CD4-positive, alpha-beta memory T cell (primary cell): Measurements from ENCODE around the gene NFKB1. TPM values are rescaled to one million over a fixed set of nuclear protein-coding genes. Genes with fewer than 3 reads are reported as not detected.

Source experiments
- CTCF ChIA-PET: fragments of 350-600 bp; sonication (Branson Sonifier 250); formaldehyde crosslinking; loops from one replicate; lab custom pipeline; 2021; ENCODE audit warnings: inconsistent platforms; ENCODE audit not compliant: partially characterized antibody; lab: Charles Lee
- POLR2A ChIA-PET: fragments of 350-600 bp; sonication (Branson Sonifier 250); formaldehyde crosslinking; loops from one replicate; lab custom pipeline; 2021; ENCODE audit not compliant: partially characterized antibody; lab: Charles Lee
- DNase-seq, 5 donors: peaks; one replicate each; pipeline versions ENCODE4 v3.0.0 to v3.0.0-alpha.2; 2020 to 2022; ENCODE audit warnings: mixed read lengths in 1 of 5
- H3K27ac ChIP-seq: one replicate; pipeline ENCODE4 v1.7.0; 2013; ENCODE audit warnings: low read depth, low read length
- H3K27me3 ChIP-seq: 2 replicates; pipeline ENCODE4 v1.7.0; 2013; ENCODE audit warnings: mild to moderate bottlenecking, low read length, moderate library complexity; ENCODE audit not compliant: insufficient read depth
- H3K36me3 ChIP-seq: 2 replicates; pipeline ENCODE4 v1.7.0; 2013; ENCODE audit warnings: mild to moderate bottlenecking, low read length, moderate library complexity; ENCODE audit not compliant: insufficient read depth
- H3K4me1 ChIP-seq: 2 replicates; pipeline ENCODE4 v1.7.0; 2013; ENCODE audit warnings: mild to moderate bottlenecking, low read length, moderate library complexity; ENCODE audit not compliant: insufficient read depth
- H3K4me3 ChIP-seq, 2 donors: one replicate each; pipeline ENCODE4 v1.7.0; 2013; ENCODE audit warnings: low read length in 2 of 2, mild to moderate bottlenecking in 1 of 2
- H3K9me3 ChIP-seq, 2 donors: one replicate each; pipeline ENCODE4 v1.7.0; 2013; ENCODE audit warnings: low read length in 2 of 2, control low read depth in 1 of 2; ENCODE audit not compliant: control insufficient read depth in 1 of 2
- H3K27ac Mint-ChIP-seq, 7 donors: one replicate each; pipeline ENCODE4 v1.8.0; 2020 to 2021; ENCODE audit warnings: mixed read lengths in 7 of 7, mild to moderate bottlenecking in 6 of 7, inconsistent platforms in 3 of 7, moderate library complexity in 3 of 7
- H3K27me3 Mint-ChIP-seq, 2 donors: one replicate each; pipeline ENCODE4 v1.8.0; 2020 to 2021; ENCODE audit warnings: mixed read lengths in 2 of 2
- H3K36me3 Mint-ChIP-seq, 2 donors: one replicate each; pipeline ENCODE4 v1.8.0; 2020 to 2021; ENCODE audit warnings: mixed read lengths in 2 of 2, inconsistent platforms in 1 of 2, mild to moderate bottlenecking in 1 of 2
- H3K4me1 Mint-ChIP-seq, 4 donors: one replicate each; pipeline ENCODE4 v1.8.0; 2020 to 2021; ENCODE audit warnings: mixed read lengths in 4 of 4, mild to moderate bottlenecking in 1 of 4
- H3K4me3 Mint-ChIP-seq, 8 donors: one replicate each; pipeline ENCODE4 v1.8.0; 2020 to 2021; ENCODE audit warnings: mixed read lengths in 8 of 8, mild to moderate bottlenecking in 7 of 8, moderate library complexity in 6 of 8, inconsistent platforms in 3 of 8
- H3K9me3 Mint-ChIP-seq, 8 donors: one replicate each; pipeline ENCODE4 v1.8.0; 2020 to 2021; ENCODE audit warnings: mixed read lengths in 8 of 8, mild to moderate bottlenecking in 5 of 8, inconsistent platforms in 3 of 8, moderate library complexity in 1 of 8
- intact Hi-C: fragments of 100-400 bp; cut with micrococcal nuclease; formaldehyde crosslinking; loops from one replicate; pipeline ENCODE4 v1.15.1; 2023
- polyA plus RNA-seq, 2 donors: library from polyadenylated mRNA; unstranded; fragments of 300-500 nt; fragmentation: Illumina TruSeq; gene quantifications; one replicate each; pipeline ENCODE4 v1.2.3, GENCODE V29; 2021
- total RNA-seq, 2 experiments: library from RNA; stranded (reverse); gene quantifications; one replicate each; pipeline ENCODE4 v1.2.3, GENCODE V29; 2021

The NFKB1 gene
- total and polyA plus RNA-seq, 4 experiments from 2014 or later, result 16.6 to 84.9 (median 70.9) TPM

- Histone ChIP-seq H3K27ac (no peak overlapping the region), H3K4me3 (no peak overlapping the region), H3K36me3 (no peaks in the 10 kb centered on the region), H3K27me3 (no peaks in the 10 kb centered on the region), H3K4me1 (peaks cover 58% of the 10 kb centered on the region), H3K9me3 (no peaks in the 10 kb centered on the region)
- Mint-ChIP-seq H3K4me3 (peak overlapping the region in 5 of 8 donors; percentile 11 to 39 (median 36)), H3K27me3 (no peaks in the 10 kb centered on the region), H3K36me3 (peaks cover 24 to 65% of the 10 kb centered on the region in 2 donors), H3K9me3 (no peaks in the 10 kb centered on the region), H3K4me1 (peaks cover 32 to 71% (median 40%) of the 10 kb centered on the region in 4 donors), H3K27ac (peak overlapping the region in 5 of 7 donors; percentile 11 to 78 (median 66))
- POLR2A ChIA-PET, result no interaction called here
- DNase-seq, result no peak
- intact Hi-C loops, result loop anchor here (2.0 kb wide), 1 partner anchor 19 kb away; no protein-coding TSS in a partner anchor
- CTCF ChIA-PET, result interaction anchor here (1.1 kb wide), 1 partner anchor 10 kb away, joined by 3 read pairs; no protein-coding TSS in a partner anchor
Measured at GRCh38 chr4:102533904-102534303, 32.7 kb downstream of the NFKB1 start.

- intact Hi-C loops, result loop anchor here (1.0 to 2.0 kb wide), 2 partner anchors 8 to 18 kb away; no protein-coding TSS in a partner anchor
- Mint-ChIP-seq H3K4me1 (peaks cover 34 to 69% (median 43%) of the 10 kb centered on the region in 4 donors), H3K36me3 (peaks cover 28 to 66% of the 10 kb centered on the region in 2 donors), H3K27me3 (no peaks in the 10 kb centered on the region), H3K9me3 (no peaks in the 10 kb centered on the region), H3K27ac (peak overlapping the region in 5 of 7 donors; percentile 5 to 78 (median 42)), H3K4me3 (peak overlapping the region in 4 of 8 donors; percentile 11 to 46 (median 40))
- no peaks in the 10 kb centered on the region for H3K27me3 ChIP-seq
- CTCF ChIA-PET, result interaction anchor here (1.1 kb wide), 1 partner anchor 9 kb away, joined by 3 read pairs; no protein-coding TSS in a partner anchor
- H3K4me3 ChIP-seq, result no peak overlapping the region
- H3K27ac ChIP-seq, result no peak overlapping the region
- peaks cover 49% of the 10 kb centered on the region for H3K4me1 ChIP-seq
- H3K9me3 ChIP-seq, result no peaks in the 10 kb centered on the region
- H3K36me3 ChIP-seq, result peaks cover 7% of the 10 kb centered on the region
- DNase-seq, result no peak
- POLR2A ChIA-PET, result interaction anchor here (0.6 to 0.9 kb wide), 2 partner anchors 33 to 237 kb away, joined by 3 to 5 read pairs; partner anchors contain the start of gene NFKB1
Measured at GRCh38 chr4:102534845-102535244, 33.7 kb downstream of the NFKB1 start.

- Mint-ChIP-seq H3K27ac (peak overlapping the region in 3 of 7 donors; percentile 14 to 78 (median 19)), H3K4me1 (peaks cover 28 to 69% (median 38%) of the 10 kb centered on the region in 4 donors), H3K27me3 (no peaks in the 10 kb centered on the region), H3K4me3 (peak overlapping the region in 1 of 8 donors; percentile 39), H3K9me3 (no peaks in the 10 kb centered on the region), H3K36me3 (peaks cover 24 to 66% of the 10 kb centered on the region in 2 donors)
- no peak overlapping the region for H3K27ac ChIP-seq
- peaks cover 7% of the 10 kb centered on the region for H3K36me3 ChIP-seq
- no peak overlapping the region for H3K4me3 ChIP-seq
- ChIA-PET POLR2A (interaction anchor here (0.6 kb wide), 1 partner anchor 237 kb away, joined by 3 read pairs; no protein-coding TSS in a partner anchor), CTCF (interaction anchor here (2.0 kb wide), 1 partner anchor 8 kb away, joined by 5 read pairs; no protein-coding TSS in a partner anchor)
- DNase-seq, result peak in 1 of 5 donors; percentile 22
- peaks cover 43% of the 10 kb centered on the region for H3K4me1 ChIP-seq
- intact Hi-C loops, result loop anchor here (1.0 to 2.0 kb wide), 2 partner anchors 8 to 17 kb away; no protein-coding TSS in a partner anchor
- H3K9me3 ChIP-seq, result no peaks in the 10 kb centered on the region
- no peaks in the 10 kb centered on the region for H3K27me3 ChIP-seq
Measured at GRCh38 chr4:102535398-102536082, 34.4 kb downstream of the NFKB1 start.

GRCh38 chr4:102536768-102537167 lies 35.6 kb downstream of the NFKB1 start:
- H3K27me3 Mint-ChIP-seq, result no peaks in the 10 kb centered on the region

GRCh38 chr4:102537269-102537668 lies 36.1 kb downstream of the NFKB1 start:
- Mint-ChIP-seq H3K27ac (peak overlapping the region in 1 of 7 donors; percentile 21), H3K4me3 (no peak overlapping the region), H3K27me3 (no peaks in the 10 kb centered on the region), H3K36me3 (peaks cover 21 to 67% of the 10 kb centered on the region in 2 donors), H3K9me3 (no peaks in the 10 kb centered on the region), H3K4me1 (peaks cover 31 to 71% (median 45%) of the 10 kb centered on the region in 4 donors)
- DNase-seq, result no peak
- peaks cover 10% of the 10 kb centered on the region for H3K36me3 ChIP-seq
- no peaks in the 10 kb centered on the region for H3K27me3 ChIP-seq
- H3K4me1 ChIP-seq, result peaks cover 48% of the 10 kb centered on the region
- POLR2A ChIA-PET, result interaction anchor here (0.8 to 3.0 kb wide), 4 partner anchors 11 to 290 kb away, joined by 3 to 12 read pairs (median 4); partner anchors contain the start of genes NFKB1 and UBE2D3
- H3K27ac ChIP-seq, result no peak overlapping the region
- no peak overlapping the region for H3K4me3 ChIP-seq
- intact Hi-C loops, result no loop called here
- CTCF ChIA-PET, result interaction anchor here (0.5 to 2.4 kb wide), 5 partner anchors 8 to 79 kb away, joined by 3 to 8 read pairs (median 5); no protein-coding TSS in a partner anchor
- no peaks in the 10 kb centered on the region for H3K9me3 ChIP-seq

More at GRCh38 chr4:102536768-102537167, 35.6 kb downstream of the NFKB1 start:
- Mint-ChIP-seq H3K9me3 (no peaks in the 10 kb centered on the region), H3K36me3 (peaks cover 24 to 68% of the 10 kb centered on the region in 2 donors), H3K27ac (peak overlapping the region in 2 of 7 donors; percentile 8 to 78), H3K4me3 (no peak overlapping the region), H3K4me1 (peaks cover 31 to 70% (median 44%) of the 10 kb centered on the region in 4 donors)
- intact Hi-C loops, result no loop called here
- H3K9me3 ChIP-seq, result no peaks in the 10 kb centered on the region
- peaks cover 10% of the 10 kb centered on the region for H3K36me3 ChIP-seq
- no peaks in the 10 kb centered on the region for H3K27me3 ChIP-seq
- no peak overlapping the region for H3K27ac ChIP-seq
- no peak for DNase-seq
- no peak overlapping the region for H3K4me3 ChIP-seq
- ChIA-PET POLR2A (interaction anchor here (0.8 to 3.0 kb wide), 4 partner anchors 10 to 291 kb away, joined by 3 to 12 read pairs (median 4); partner anchors contain the start of genes NFKB1 and UBE2D3), CTCF (interaction anchor here (0.8 to 2.4 kb wide), 4 partner anchors 8 to 19 kb away, joined by 3 to 8 read pairs (median 6); no protein-coding TSS in a partner anchor)
- peaks cover 46% of the 10 kb centered on the region for H3K4me1 ChIP-seq

- peak overlapping the region in 4 of 7 donors; percentile 9 to 77 (median 67) for H3K27ac Mint-ChIP-seq
- CTCF ChIA-PET, result interaction anchor here (1.0 to 1.5 kb wide), 3 partner anchors 13 to 37 kb away, joined by 3 to 5 read pairs (median 4); no protein-coding TSS in a partner anchor
- no peak for DNase-seq
- H3K4me3 ChIP-seq, result no peak overlapping the region
- H3K27me3 ChIP-seq, result no peaks in the 10 kb centered on the region
- H3K4me1 ChIP-seq, result peaks cover 10% of the 10 kb centered on the region
- H3K36me3 Mint-ChIP-seq, result peaks cover 53 to 72% of the 10 kb centered on the region in 2 donors
- H3K36me3 ChIP-seq, result peaks cover 10% of the 10 kb centered on the region
- no peaks in the 10 kb centered on the region for H3K9me3 Mint-ChIP-seq
- H3K27ac ChIP-seq, result no peak overlapping the region
- POLR2A ChIA-PET, result interaction anchor here (1.1 to 1.2 kb wide), 2 partner anchors 9 to 40 kb away, joined by 3 read pairs; partner anchors contain the start of gene NFKB1
- intact Hi-C loops, result no loop called here
- H3K4me3 Mint-ChIP-seq, result no peak overlapping the region
- no peaks in the 10 kb centered on the region for H3K9me3 ChIP-seq
- H3K27me3 Mint-ChIP-seq, result no peaks in the 10 kb centered on the region
- H3K4me1 Mint-ChIP-seq, result peaks cover 17 to 51% (median 31%) of the 10 kb centered on the region in 4 donors
Measured at GRCh38 chr4:102541697-102542096, 40.5 kb downstream of the NFKB1 start.
